Measurements from ENCODE around the gene PDK2.

DNA sequence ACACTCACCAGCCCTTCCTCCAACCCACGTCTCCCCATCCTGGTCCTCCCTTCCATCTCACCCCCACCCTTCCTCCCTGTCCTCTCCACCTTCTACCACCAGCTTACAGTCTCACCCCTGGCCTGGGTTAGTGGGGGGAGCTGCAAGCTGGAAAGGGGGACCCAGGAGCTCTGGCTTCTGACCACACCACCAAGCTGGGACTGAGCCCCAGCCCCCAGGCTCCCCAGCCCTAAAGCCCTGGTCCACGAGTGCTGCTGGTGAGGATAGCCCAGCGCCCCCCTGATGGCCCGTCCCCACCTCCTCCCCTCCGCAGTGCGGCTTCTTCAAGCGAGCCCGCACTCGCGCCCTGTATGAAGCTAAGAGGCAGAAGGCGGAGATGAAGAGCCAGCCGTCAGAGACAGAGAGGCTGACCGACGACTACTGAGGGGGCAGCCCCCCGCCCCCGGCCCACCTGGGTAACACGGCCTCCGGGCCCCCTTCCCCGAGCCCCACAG lies 7.2 kb upstream of the PDK2 start:
- TF ChIP-seq, protein P1, sequence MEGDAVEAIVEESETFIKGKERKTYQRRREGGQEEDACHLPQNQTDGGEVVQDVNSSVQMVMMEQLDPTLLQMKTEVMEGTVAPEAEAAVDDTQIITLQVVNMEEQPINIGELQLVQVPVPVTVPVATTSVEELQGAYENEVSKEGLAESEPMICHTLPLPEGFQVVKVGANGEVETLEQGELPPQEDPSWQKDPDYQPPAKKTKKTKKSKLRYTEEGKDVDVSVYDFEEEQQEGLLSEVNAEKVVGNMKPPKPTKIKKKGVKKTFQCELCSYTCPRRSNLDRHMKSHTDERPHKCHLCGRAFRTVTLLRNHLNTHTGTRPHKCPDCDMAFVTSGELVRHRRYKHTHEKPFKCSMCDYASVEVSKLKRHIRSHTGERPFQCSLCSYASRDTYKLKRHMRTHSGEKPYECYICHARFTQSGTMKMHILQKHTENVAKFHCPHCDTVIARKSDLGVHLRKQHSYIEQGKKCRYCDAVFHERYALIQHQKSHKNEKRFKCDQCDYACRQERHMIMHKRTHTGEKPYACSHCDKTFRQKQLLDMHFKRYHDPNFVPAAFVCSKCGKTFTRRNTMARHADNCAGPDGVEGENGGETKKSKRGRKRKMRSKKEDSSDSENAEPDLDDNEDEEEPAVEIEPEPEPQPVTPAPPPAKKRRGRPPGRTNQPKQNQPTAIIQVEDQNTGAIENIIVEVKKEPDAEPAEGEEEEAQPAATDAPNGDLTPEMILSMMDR (IDR thresholded peaks at IDR 0.05; ENCODE audit: low read depth, low read length, poor library complexity, severe bottlenecking): no peak
- no peak for TF ChIP-seq EZH2phosphoT487 (IDR thresholded peaks at IDR 0.05; ENCODE audit: borderline replicate concordance, low read length)
